GM12878 (cell line): ENCODE results near the gene LIPK. TPM values are rescaled to one million over a fixed set of nuclear protein-coding genes. Genes with fewer than 3 reads are reported as not detected.

Source experiments
- ATAC-seq: fragments of 200-7000 bp; cut with Tn5 transposase; 3 replicates; pipeline ENCODE4 v1.9.1; 2020; ENCODE audit warnings: mild to moderate bottlenecking, moderate library complexity
- BruUV-seq: library from RNA; stranded (reverse); fragments of 400-500 nt; replicated peaks from 2 replicates; lab custom pipeline; 2021; lab: Mats Ljungman, UMichigan
- CTCF ChIA-PET: fragments of 300-600 bp; sonication (Branson Sonifier 250); formaldehyde crosslinking; extraction: SDS; loops from one replicate; lab custom pipeline; 2021; ENCODE audit warnings: inconsistent platforms; lab: Yijun Ruan, JAX
- POLR2A ChIA-PET: fragments of 350-600 bp; formaldehyde crosslinking; extraction: SDS; loops from one replicate; lab custom pipeline; 2021; ENCODE audit warnings: inconsistent platforms; lab: Charles Lee
- RAD21 ChIA-PET: fragments of 300-600 bp; sonication (Branson Sonifier 250); formaldehyde crosslinking; loops from one replicate; lab custom pipeline; 2023; ENCODE audit warnings: antibody characterized with exemption; ENCODE audit not compliant: unreplicated experiment; lab: Charles Lee
- SMC1A ChIA-PET: fragments of 300-600 bp; sonication (Branson Sonifier 250); formaldehyde crosslinking; loops from one replicate; lab custom pipeline; 2023; ENCODE audit not compliant: unreplicated experiment, uncharacterized antibody; lab: Charles Lee
- DNase-seq: peaks from one replicate; pipeline ENCODE4 v3.0.0-alpha.2; 2011; ENCODE audit warnings: low read depth, low spot score
- FAIRE-seq: peaks from 3 replicates; lab custom pipeline; 2011; peaks lifted over from hg19 to GRCh38; lab: Jason Lieb, UNC
- H2AFZ ChIP-seq: 2 replicates; pipeline ENCODE4 v1.6.0; 2011; ENCODE audit warnings: low read depth, low read length, control low read depth; ENCODE audit not compliant: control insufficient read depth
- H3K27ac ChIP-seq: 2 replicates; pipeline ENCODE4 v1.5.1; 2011; ENCODE audit warnings: control low read depth; ENCODE audit not compliant: control insufficient read depth, insufficient read depth
- H3K27me3 ChIP-seq, 2 experiments: replicated peaks in 1 of 2; 2 replicates each; pipeline versions ENCODE4 v1.6.0 to v1.6.1; 2011; ENCODE audit warnings: low read length in 1 of 2; ENCODE audit not compliant: control insufficient read depth in 2 of 2, insufficient read depth in 2 of 2
- H3K36me3 ChIP-seq, 2 experiments: 2 replicates each; pipeline ENCODE4 v1.5.1; 2011; ENCODE audit warnings: low read length in 1 of 2; ENCODE audit not compliant: control insufficient read depth in 2 of 2, insufficient read depth in 2 of 2
- H3K4me1 ChIP-seq: 2 replicates; pipeline ENCODE4 v1.6.1; 2011; ENCODE audit warnings: mild to moderate bottlenecking, low read length, moderate library complexity, mixed read lengths; ENCODE audit not compliant: control insufficient read depth, insufficient read depth
- H3K4me2 ChIP-seq: 2 replicates; pipeline ENCODE4 v1.6.0; 2011; ENCODE audit warnings: control low read depth; ENCODE audit not compliant: control insufficient read depth, insufficient read depth
- H3K4me3 ChIP-seq: fragments of 200-600 bp; sonication (generic); 2 replicates; pipeline ENCODE4 v1.5.1; 2016
- H3K79me2 ChIP-seq: 2 replicates; pipeline ENCODE4 v1.6.0; 2011; ENCODE audit warnings: low read length; ENCODE audit not compliant: control insufficient read depth, insufficient read depth
- H3K9ac ChIP-seq: 2 replicates; pipeline ENCODE4 v1.8.0; 2011; ENCODE audit warnings: low read length, control low read depth, mixed read lengths; ENCODE audit not compliant: control insufficient read depth, insufficient read depth
- H3K9me3 ChIP-seq: replicated peaks from 3 replicates; pipeline ENCODE4 v1.5.1; 2011; ENCODE audit warnings: mild to moderate bottlenecking, low read length; ENCODE audit not compliant: control insufficient read depth, insufficient read depth
- H4K20me1 ChIP-seq: 2 replicates; pipeline ENCODE4 v1.6.0; 2011; ENCODE audit not compliant: control insufficient read depth, insufficient read depth
- JUNB ChIP-seq: IDR thresholded peaks from 2 replicates; pipeline ENCODE4 v1.6.1; 2016; ENCODE audit warnings: antibody characterized with exemption, mild to moderate bottlenecking
- KDM1A ChIP-seq: fragments of 200-600 bp; sonication (generic); IDR thresholded peaks from 2 replicates; pipeline ENCODE4 v1.6.1; 2016; ENCODE audit warnings: borderline replicate concordance
- NKRF ChIP-seq: fragments of 450-650 bp; conservative IDR thresholded peaks from 2 replicates; pipeline ENCODE4 v1.6.1; 2017; ENCODE audit warnings: mild to moderate bottlenecking, moderate library complexity
- PKNOX1 ChIP-seq: fragments of 450-650 bp; IDR thresholded peaks from 2 replicates; pipeline ENCODE4 v1.6.1; 2016; ENCODE audit warnings: mild to moderate bottlenecking
- SREBF2 ChIP-seq: IDR thresholded peaks from 2 replicates; pipeline ENCODE4 v1.6.1; 2012; ENCODE audit warnings: mild to moderate bottlenecking, low read length
- STAT3 ChIP-seq: IDR thresholded peaks from 2 replicates; pipeline ENCODE4 v1.6.1; 2011; ENCODE audit warnings: low read depth, low read length, improper control_type of control experiment
- SUZ12 ChIP-seq: fragments of 200-600 bp; sonication (generic); IDR thresholded peaks from one replicate; pipeline ENCODE4 v1.6.1; 2018; ENCODE audit warnings: antibody characterized with exemption, mild to moderate bottlenecking; ENCODE audit not compliant: unreplicated experiment
- WGBS: methylation state at CpG from one replicate; pipeline ENCODE4 v1.1.6; 2016; ENCODE audit warnings: low lambda C conversion rate; ENCODE audit not compliant: insufficient replicate concordance, insufficient coverage; ENCODE audit errors: missing lambda C conversion rate; 5-methylcytosine and 5-hydroxymethylcytosine counted together
- in situ Hi-C: fragments of 300-500 bp; cut with MboI; formaldehyde crosslinking; loops from 9 replicates; pipeline ENCODE4 v1.14.3; 2018; ENCODE audit warnings: mixed read lengths
- intact Hi-C: fragments of 100-400 bp; cut with micrococcal nuclease; formaldehyde crosslinking; loops from one replicate; pipeline ENCODE4 v1.14.2; 2022; ENCODE audit not compliant: unreplicated experiment
- polyA plus RNA-seq, 11 experiments: library from polyadenylated mRNA; depleted of rRNA in 4 of 11; unstranded in 6 of 11; stranded (reverse) in 5 of 11; fragments of >200 nt; fragmentation: Nextera tagmentation in 4 of 11; fragmentation: Illumina TruSeq in 1 of 11; extraction: Ambion mirVana in 4 of 11; extraction: Trizol in 1 of 11; gene quantifications; 1 replicate in 1 of 11; 2 replicates in 10 of 11; pipeline versions ENCODE4 v1.2.1 to v1.2.3, GENCODE V29; 2011 to 2016; ENCODE audit warnings: inconsistent platforms in 2 of 11, missing spikeins in 2 of 11, low read depth in 1 of 11
- total RNA-seq, 4 experiments: library from RNA; depleted of rRNA in 3 of 4; stranded (reverse); fragments of >200 nt in 3 of 4; fragmentation: Illumina TruSeq in 1 of 4; extraction: Trizol in 1 of 4; gene quantifications; 2 replicates each; pipeline versions ENCODE4 v1.2.1 to v1.2.3, GENCODE V29; 2013 to 2021
- TF ChIP-seq, protein P1 (sequence below): fragments of 450-650 bp; IDR thresholded peaks from 2 replicates; pipeline ENCODE4 v1.6.1; 2017; ENCODE audit warnings: mild to moderate bottlenecking, moderate library complexity

Gene LIPK
- total and polyA plus RNA-seq, 10 of the 15 experiments (the other 5 are each of a cell fraction or from before 2014, with no cell fraction given): not detected

GRCh38 chr10:88742448-88742847, 36.4 kb downstream of the LIPK start:
- no TSS peak for BruUV-seq
- POLR2A ChIA-PET: no interaction called here
- intact Hi-C loops: no loop called here

More at GRCh38 chr10:88742448-88742847, 36.4 kb downstream of the LIPK start:
- no peaks in the 10 kb centered on the region; the same call in 1 of the 2 replicates for H3K4me1 ChIP-seq
- WGBS: 95% methylated on average over 1 of the region's 1 CpG
- ChIA-PET SMC1A (interaction anchor here (0.8 kb wide), 2 partner anchors 89 to 189 kb away, joined by 3 read pairs; no protein-coding TSS in a partner anchor), CTCF (interaction anchor here (0.6 to 2.1 kb wide), 3 partner anchors 14 to 68 kb away, joined by 4 to 10 read pairs (median 9); no protein-coding TSS in a partner anchor), RAD21 (interaction anchor here (0.8 kb wide), 1 partner anchor 16 kb away, joined by 3 read pairs; no protein-coding TSS in a partner anchor)
- H3K27ac ChIP-seq: no peak overlapping the region
- H3K9ac ChIP-seq: no peak overlapping the region
- H2AFZ ChIP-seq: no peak overlapping the region
- H3K79me2 ChIP-seq: no peaks in the 10 kb centered on the region
- no peaks in the 10 kb centered on the region; a peak in 1 of 4 replicates for H3K27me3 ChIP-seq
- DNase-seq: no peak
- ATAC-seq: no peak
- H4K20me1 ChIP-seq: no peaks in the 10 kb centered on the region
- H3K4me3 ChIP-seq: no peak overlapping the region
- no peaks in the 10 kb centered on the region for H3K36me3 ChIP-seq
- in situ Hi-C loops: no loop called here
- H3K9me3 ChIP-seq: no peaks in the 10 kb centered on the region; the same call in 2 of the 3 replicates
- no peak for FAIRE-seq
- no peak for TF ChIP-seq NKRF
- TF ChIP-seq, protein P1, sequence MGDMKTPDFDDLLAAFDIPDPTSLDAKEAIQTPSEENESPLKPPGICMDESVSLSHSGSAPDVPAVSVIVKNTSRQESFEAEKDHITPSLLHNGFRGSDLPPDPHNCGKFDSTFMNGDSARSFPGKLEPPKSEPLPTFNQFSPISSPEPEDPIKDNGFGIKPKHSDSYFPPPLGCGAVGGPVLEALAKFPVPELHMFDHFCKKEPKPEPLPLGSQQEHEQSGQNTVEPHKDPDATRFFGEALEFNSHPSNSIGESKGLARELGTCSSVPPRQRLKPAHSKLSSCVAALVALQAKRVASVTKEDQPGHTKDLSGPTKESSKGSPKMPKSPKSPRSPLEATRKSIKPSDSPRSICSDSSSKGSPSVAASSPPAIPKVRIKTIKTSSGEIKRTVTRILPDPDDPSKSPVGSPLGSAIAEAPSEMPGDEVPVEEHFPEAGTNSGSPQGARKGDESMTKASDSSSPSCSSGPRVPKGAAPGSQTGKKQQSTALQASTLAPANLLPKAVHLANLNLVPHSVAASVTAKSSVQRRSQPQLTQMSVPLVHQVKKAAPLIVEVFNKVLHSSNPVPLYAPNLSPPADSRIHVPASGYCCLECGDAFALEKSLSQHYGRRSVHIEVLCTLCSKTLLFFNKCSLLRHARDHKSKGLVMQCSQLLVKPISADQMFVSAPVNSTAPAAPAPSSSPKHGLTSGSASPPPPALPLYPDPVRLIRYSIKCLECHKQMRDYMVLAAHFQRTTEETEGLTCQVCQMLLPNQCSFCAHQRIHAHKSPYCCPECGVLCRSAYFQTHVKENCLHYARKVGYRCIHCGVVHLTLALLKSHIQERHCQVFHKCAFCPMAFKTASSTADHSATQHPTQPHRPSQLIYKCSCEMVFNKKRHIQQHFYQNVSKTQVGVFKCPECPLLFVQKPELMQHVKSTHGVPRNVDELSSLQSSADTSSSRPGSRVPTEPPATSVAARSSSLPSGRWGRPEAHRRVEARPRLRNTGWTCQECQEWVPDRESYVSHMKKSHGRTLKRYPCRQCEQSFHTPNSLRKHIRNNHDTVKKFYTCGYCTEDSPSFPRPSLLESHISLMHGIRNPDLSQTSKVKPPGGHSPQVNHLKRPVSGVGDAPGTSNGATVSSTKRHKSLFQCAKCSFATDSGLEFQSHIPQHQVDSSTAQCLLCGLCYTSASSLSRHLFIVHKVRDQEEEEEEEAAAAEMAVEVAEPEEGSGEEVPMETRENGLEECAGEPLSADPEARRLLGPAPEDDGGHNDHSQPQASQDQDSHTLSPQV: no peak
- TF ChIP-seq KDM1A: no peak
- TF ChIP-seq PKNOX1: no peak
- TF ChIP-seq STAT3: no peak
- no peak for TF ChIP-seq SUZ12
- no peak for TF ChIP-seq JUNB
- TF ChIP-seq SREBF2: no peak
- no peak overlapping the region for H3K4me2 ChIP-seq
